CD4-positive, alpha-beta T cell (primary cell): ENCODE results near the gene CACNA1G. TPM values are rescaled to one million over a fixed set of nuclear protein-coding genes. Genes with fewer than 3 reads are reported as not detected.

Source experiments
- ATAC-seq: fragments of 200-7000 bp; cut with Tn5 transposase; one replicate; pipeline ENCODE4 v1.10.0; 2022; ENCODE audit warnings: mild to moderate bottlenecking; ENCODE audit not compliant: poor library complexity
- CTCF ChIA-PET: fragments of 350-600 bp; sonication (Branson Sonifier 250); formaldehyde crosslinking; loops from one replicate; lab custom pipeline; 2021; ENCODE audit warnings: antibody characterized with exemption, inconsistent platforms; lab: Charles Lee
- POLR2A ChIA-PET: fragments of 350-600 bp; sonication (Branson Sonifier 250); formaldehyde crosslinking; loops from one replicate; lab custom pipeline; 2021; ENCODE audit warnings: antibody characterized with exemption, inconsistent platforms; lab: Charles Lee
- DNase-seq, 14 experiments: peaks; one replicate each; pipeline ENCODE4 v3.0.0-alpha.2; 2013 to 2020; ENCODE audit warnings: mixed read lengths in 2 of 14
- H3K27ac ChIP-seq, 2 donors: one replicate each; pipeline versions ENCODE4 v1.5.1 to v1.7.0; 2013; ENCODE audit warnings: low read length in 2 of 2, low read depth in 1 of 2, mild to moderate bottlenecking in 1 of 2
- H3K27me3 ChIP-seq, 2 experiments: 1 replicate in 1 of 2; 2 replicates in 1 of 2; pipeline versions ENCODE4 v1.6.1 to v1.7.0; 2013; ENCODE audit warnings: low read length in 2 of 2, control low read depth in 1 of 2, mild to moderate bottlenecking in 1 of 2, moderate library complexity in 1 of 2; ENCODE audit not compliant: insufficient read depth in 2 of 2, control insufficient read depth in 1 of 2
- H3K36me3 ChIP-seq: one replicate; pipeline ENCODE4 v1.6.1; 2013; ENCODE audit warnings: low read length, control low read depth; ENCODE audit not compliant: insufficient read depth
- H3K4me1 ChIP-seq: one replicate; pipeline ENCODE4 v1.6.1; 2013; ENCODE audit warnings: low read length, control low read depth; ENCODE audit not compliant: insufficient read depth
- H3K4me3 ChIP-seq: one replicate; pipeline ENCODE4 v1.5.1; 2013; ENCODE audit warnings: mild to moderate bottlenecking, low read length, moderate library complexity
- H3K9me3 ChIP-seq, 2 experiments: 1 replicate in 1 of 2; 2 replicates in 1 of 2; pipeline versions ENCODE4 v1.6.1 to v1.7.0; 2013; ENCODE audit warnings: low read length in 2 of 2, mild to moderate bottlenecking in 2 of 2, control low read depth in 1 of 2, moderate library complexity in 1 of 2; ENCODE audit not compliant: control insufficient read depth in 1 of 2, insufficient read depth in 1 of 2
- H3K27ac Mint-ChIP-seq: one replicate; pipeline ENCODE4 v1.8.0; 2020; ENCODE audit warnings: mixed read lengths
- H3K27me3 Mint-ChIP-seq: one replicate; pipeline ENCODE4 v1.8.0; 2021; ENCODE audit warnings: mixed read lengths
- H3K36me3 Mint-ChIP-seq: one replicate; pipeline ENCODE4 v1.8.0; 2021; ENCODE audit warnings: low read depth, mixed read lengths
- H3K4me1 Mint-ChIP-seq: one replicate; pipeline ENCODE4 v1.8.0; 2021; ENCODE audit warnings: low read depth, mixed read lengths
- H3K4me3 Mint-ChIP-seq: one replicate; pipeline ENCODE4 v1.8.0; 2020; ENCODE audit warnings: mild to moderate bottlenecking, mixed read lengths
- H3K9me3 Mint-ChIP-seq: one replicate; pipeline ENCODE4 v1.8.0; 2020; ENCODE audit warnings: mixed read lengths
- intact Hi-C, 2 experiments: fragments of 100-400 bp; cut with DNase I in 1 of 2; cut with micrococcal nuclease in 1 of 2; formaldehyde crosslinking; loops; one replicate each; pipeline versions ENCODE4 v1.15.1 to v1.9.0; 2023 to 2025; cut with DNase I, micrococcal nuclease
- total RNA-seq, 174 experiments: library from RNA in 2 of 174; stranded (reverse) in 2 of 174; gene quantifications; one replicate each; pipeline ENCODE4 v1.2.3 and lab custom pipeline; 2021 to 2026
- TF ChIP-seq, protein P1 (sequence below): fragments of 200-600 bp; IDR thresholded peaks from one replicate; pipeline ENCODE4 v1.8.0; 2022; ENCODE audit warnings: antibody characterized with exemption, mild to moderate bottlenecking

Gene CACNA1G
- total RNA-seq, 2 experiments from 2014 or later, result not detected

DNA sequence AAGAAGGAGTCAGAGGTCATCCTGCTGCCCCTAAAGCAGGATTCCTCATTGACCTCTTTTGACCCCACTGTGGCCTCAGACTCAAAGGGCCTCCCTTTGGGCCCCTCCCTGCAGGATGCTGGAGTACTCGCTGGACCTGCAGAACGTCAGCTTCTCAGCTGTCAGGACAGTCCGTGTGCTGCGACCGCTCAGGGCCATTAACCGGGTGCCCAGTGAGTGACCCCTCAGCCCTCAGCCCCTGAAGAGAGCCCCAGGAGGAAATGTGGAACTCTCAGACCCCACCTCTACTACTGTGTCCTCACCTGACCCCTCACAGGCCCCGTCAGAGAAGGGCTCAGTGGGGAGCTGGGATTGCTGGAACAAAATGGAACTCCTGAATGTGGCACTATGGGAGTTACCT lies 9.1 kb downstream of the CACNA1G start:
- H3K27me3 ChIP-seq, result peaks cover 18 to 25% of the 10 kb centered on the region in 2 experiments
- TF ChIP-seq, protein P1, sequence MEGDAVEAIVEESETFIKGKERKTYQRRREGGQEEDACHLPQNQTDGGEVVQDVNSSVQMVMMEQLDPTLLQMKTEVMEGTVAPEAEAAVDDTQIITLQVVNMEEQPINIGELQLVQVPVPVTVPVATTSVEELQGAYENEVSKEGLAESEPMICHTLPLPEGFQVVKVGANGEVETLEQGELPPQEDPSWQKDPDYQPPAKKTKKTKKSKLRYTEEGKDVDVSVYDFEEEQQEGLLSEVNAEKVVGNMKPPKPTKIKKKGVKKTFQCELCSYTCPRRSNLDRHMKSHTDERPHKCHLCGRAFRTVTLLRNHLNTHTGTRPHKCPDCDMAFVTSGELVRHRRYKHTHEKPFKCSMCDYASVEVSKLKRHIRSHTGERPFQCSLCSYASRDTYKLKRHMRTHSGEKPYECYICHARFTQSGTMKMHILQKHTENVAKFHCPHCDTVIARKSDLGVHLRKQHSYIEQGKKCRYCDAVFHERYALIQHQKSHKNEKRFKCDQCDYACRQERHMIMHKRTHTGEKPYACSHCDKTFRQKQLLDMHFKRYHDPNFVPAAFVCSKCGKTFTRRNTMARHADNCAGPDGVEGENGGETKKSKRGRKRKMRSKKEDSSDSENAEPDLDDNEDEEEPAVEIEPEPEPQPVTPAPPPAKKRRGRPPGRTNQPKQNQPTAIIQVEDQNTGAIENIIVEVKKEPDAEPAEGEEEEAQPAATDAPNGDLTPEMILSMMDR, result no peak
- no peaks in the 10 kb centered on the region for H3K9me3 ChIP-seq
- H3K9me3 Mint-ChIP-seq, result no peaks in the 10 kb centered on the region
- ChIA-PET POLR2A (no interaction called here), CTCF (no interaction called here)
- peaks cover 49% of the 10 kb centered on the region for H3K27me3 Mint-ChIP-seq
- ATAC-seq, result no peak
- no peak overlapping the region for H3K27ac Mint-ChIP-seq
- no peak overlapping the region for H3K4me3 ChIP-seq
- H3K4me1 ChIP-seq, result peaks cover 9% of the 10 kb centered on the region
- H3K4me3 Mint-ChIP-seq, result no peak overlapping the region
- DNase-seq, result no peak
- no peaks in the 10 kb centered on the region for H3K36me3 ChIP-seq
- no peak overlapping the region for H3K27ac ChIP-seq
- peaks cover 13% of the 10 kb centered on the region for H3K4me1 Mint-ChIP-seq
- no peaks in the 10 kb centered on the region for H3K36me3 Mint-ChIP-seq
- intact Hi-C loops, result loop anchor here in 1 of 2 experiments (5.0 kb wide), 1 partner anchor 58 kb away; no protein-coding TSS in a partner anchor

DNA sequence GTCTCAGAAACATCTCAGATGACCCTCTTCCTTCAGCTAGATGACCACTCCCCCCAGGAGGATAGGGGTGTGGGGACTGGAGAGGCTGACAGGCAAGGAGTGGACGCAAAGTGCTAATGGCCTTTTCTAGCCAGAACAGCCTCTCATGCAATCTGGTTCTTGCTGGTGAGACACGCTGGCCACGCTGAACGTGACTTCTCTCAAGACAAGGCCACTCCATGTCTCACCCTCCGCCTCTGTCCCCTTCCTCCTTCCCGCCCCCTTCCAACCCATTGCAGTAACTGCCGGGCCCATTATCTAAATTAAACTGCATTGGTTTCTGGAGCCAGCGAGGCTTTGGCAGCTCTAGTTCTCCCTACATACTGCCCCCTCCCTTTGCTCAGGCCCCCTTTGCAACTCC lies 9.5 kb downstream of the CACNA1G start:
- peaks cover 44% of the 10 kb centered on the region for H3K27me3 Mint-ChIP-seq

DNA sequence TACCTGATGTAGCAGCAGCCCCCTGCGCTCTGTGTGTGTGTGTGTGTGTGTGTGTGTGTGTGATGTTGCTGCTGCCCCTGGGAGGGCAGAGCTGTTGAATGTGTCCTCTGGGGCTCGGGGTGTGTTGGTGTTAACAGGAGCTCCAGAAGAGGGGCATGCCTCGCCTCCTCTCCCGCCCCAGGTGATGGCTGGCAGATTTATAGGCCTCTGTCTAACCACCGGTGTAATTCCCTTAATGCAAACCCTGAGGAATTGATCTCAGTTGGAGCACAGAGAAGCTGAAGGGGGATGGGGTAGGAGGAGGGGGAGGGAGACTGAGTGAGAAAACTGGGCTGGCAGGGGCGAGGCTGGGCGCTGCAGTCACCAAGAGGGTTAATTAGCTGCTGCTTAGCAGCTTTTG lies 10.0 kb downstream of the CACNA1G start:
- TF ChIP-seq, protein P1, result no peak
- Histone ChIP-seq H3K27ac (no peak overlapping the region), H3K4me1 (peaks cover 4% of the 10 kb centered on the region), H3K27me3 (peaks cover 15 to 18% of the 10 kb centered on the region in 2 experiments), H3K36me3 (no peaks in the 10 kb centered on the region), H3K9me3 (no peaks in the 10 kb centered on the region), H3K4me3 (no peak overlapping the region)
- H3K36me3 Mint-ChIP-seq, result no peaks in the 10 kb centered on the region
- intact Hi-C loops, result no loop called here
- ATAC-seq (no peak), DNase-seq (no peak)
- ChIA-PET CTCF (no interaction called here), POLR2A (no interaction called here)
- peaks cover 4% of the 10 kb centered on the region for H3K4me1 Mint-ChIP-seq
- no peak overlapping the region for H3K4me3 Mint-ChIP-seq
- peaks cover 39% of the 10 kb centered on the region for H3K27me3 Mint-ChIP-seq
- H3K27ac Mint-ChIP-seq, result no peak overlapping the region
- H3K9me3 Mint-ChIP-seq, result no peaks in the 10 kb centered on the region

More for the DNA sequence above, 9.5 kb downstream of the CACNA1G start:
- ChIA-PET CTCF (no interaction called here), POLR2A (no interaction called here)
- no peaks in the 10 kb centered on the region for H3K36me3 ChIP-seq
- TF ChIP-seq, protein P1, result no peak
- H3K4me3 Mint-ChIP-seq, result no peak overlapping the region
- peaks cover 9% of the 10 kb centered on the region for H3K4me1 ChIP-seq
- ATAC-seq, result no peak
- H3K4me3 ChIP-seq, result no peak overlapping the region
- H3K27ac Mint-ChIP-seq, result no peak overlapping the region
- H3K9me3 Mint-ChIP-seq, result no peaks in the 10 kb centered on the region
- H3K4me1 Mint-ChIP-seq, result peaks cover 9% of the 10 kb centered on the region
- no peak for DNase-seq
- intact Hi-C loops, result no loop called here
- no peaks in the 10 kb centered on the region for H3K9me3 ChIP-seq
- peaks cover 16 to 23% of the 10 kb centered on the region in 2 experiments for H3K27me3 ChIP-seq
- no peak overlapping the region for H3K27ac ChIP-seq
- H3K36me3 Mint-ChIP-seq, result no peaks in the 10 kb centered on the region
